Neural progenitor cell (in vitro differentiated cells): ENCODE data around the gene RASGRF1. TPM values are rescaled to one million over a fixed set of nuclear protein-coding genes. Genes with fewer than 3 reads are reported as not detected.

Experiments
- DNase-seq: peaks from one replicate; pipeline ENCODE4 v3.0.0-alpha.2; 2016; ENCODE audit warnings: low spot score
- H2AFZ ChIP-seq: fragments of 200-600 bp; sonication (generic); replicated peaks from 2 replicates; pipeline ENCODE4 v1.6.1; 2016; ENCODE audit warnings: antibody characterized with exemption
- H3F3A ChIP-seq: fragments of 200-600 bp; sonication (generic); 2 replicates; pipeline ENCODE4 v1.6.1; 2016; ENCODE audit warnings: antibody characterized with exemption, low read depth
- H3K27ac ChIP-seq: fragments of 200-600 bp; sonication (generic); 2 replicates; pipeline ENCODE4 v1.5.1; 2016; ENCODE audit warnings: mild to moderate bottlenecking
- H3K27me3 ChIP-seq: fragments of 200-600 bp; sonication (generic); 2 replicates; pipeline ENCODE4 v1.6.1; 2016; ENCODE audit warnings: mild to moderate bottlenecking, moderate library complexity
- H3K36me3 ChIP-seq: fragments of 200-600 bp; sonication (generic); 2 replicates; pipeline ENCODE4 v1.5.1; 2016
- H3K4me1 ChIP-seq: fragments of 200-600 bp; sonication (generic); 2 replicates; pipeline ENCODE4 v1.6.1; 2016; ENCODE audit warnings: mixed run types
- H3K4me2 ChIP-seq: fragments of 200-600 bp; sonication (generic); 2 replicates; pipeline ENCODE4 v1.6.1; 2016
- H3K4me3 ChIP-seq: fragments of 200-600 bp; sonication (generic); 2 replicates; pipeline ENCODE4 v1.5.1; 2016
- H3K79me2 ChIP-seq: fragments of 200-600 bp; sonication (generic); 2 replicates; pipeline ENCODE4 v1.6.1; 2016; ENCODE audit warnings: low read depth
- H3K9ac ChIP-seq: fragments of 200-600 bp; sonication (generic); 2 replicates; pipeline ENCODE4 v1.6.1; 2016
- H3K9me3 ChIP-seq: fragments of 200-600 bp; sonication (generic); 2 replicates; pipeline ENCODE4 v1.5.1; 2016; ENCODE audit warnings: low read depth
- H4K20me1 ChIP-seq: fragments of 200-600 bp; sonication (generic); 2 replicates; pipeline ENCODE4 v1.6.1; 2016; ENCODE audit warnings: low read depth
- H3K27ac Mint-ChIP-seq: 3 replicates; pipeline ENCODE4 v1.8.0; 2021; ENCODE audit warnings: mixed read lengths
- H3K27me3 Mint-ChIP-seq: 2 replicates; pipeline ENCODE4 v1.8.0; 2022; ENCODE audit warnings: low read depth, mild to moderate bottlenecking, inconsistent platforms, moderate library complexity, mixed read lengths; ENCODE audit not compliant: insufficient read depth
- H3K36me3 Mint-ChIP-seq: 3 replicates; pipeline ENCODE4 v1.8.0; 2021; ENCODE audit warnings: mixed read lengths
- H3K4me1 Mint-ChIP-seq: 3 replicates; pipeline ENCODE4 v1.8.0; 2021; ENCODE audit warnings: mixed read lengths
- H3K4me3 Mint-ChIP-seq: 3 replicates; pipeline ENCODE4 v1.8.0; 2021; ENCODE audit warnings: mild to moderate bottlenecking, moderate library complexity, mixed read lengths
- H3K9me3 Mint-ChIP-seq: 3 replicates; pipeline ENCODE4 v1.8.0; 2020; ENCODE audit warnings: mixed read lengths
- EZH2 ChIP-seq: fragments of 200-600 bp; sonication (generic); IDR thresholded peaks from 2 replicates; pipeline ENCODE4 v1.6.1; 2017; ENCODE audit warnings: antibody characterized with exemption, mild to moderate bottlenecking, moderate library complexity
- EZH2phosphoT487 ChIP-seq: fragments of 200-600 bp; sonication (generic); IDR thresholded peaks from 2 replicates; pipeline ENCODE4 v1.6.1; 2017; ENCODE audit warnings: antibody characterized with exemption
- total RNA-seq: library from RNA; depleted of rRNA; stranded (reverse); fragments of >200 nt; gene quantifications from 2 replicates; pipeline ENCODE4 v1.2.3, GENCODE V29; 2015; ENCODE audit warnings: low replicate concordance
- TF ChIP-seq, protein P1 (sequence below): fragments of 200-600 bp; sonication (generic); IDR thresholded peaks from 2 replicates; pipeline ENCODE4 v1.5.1; 2017; ENCODE audit warnings: antibody characterized with exemption, mild to moderate bottlenecking

Gene RASGRF1
- total RNA-seq, 1 donor from 2014 or later, result 0.22 TPM

DNA sequence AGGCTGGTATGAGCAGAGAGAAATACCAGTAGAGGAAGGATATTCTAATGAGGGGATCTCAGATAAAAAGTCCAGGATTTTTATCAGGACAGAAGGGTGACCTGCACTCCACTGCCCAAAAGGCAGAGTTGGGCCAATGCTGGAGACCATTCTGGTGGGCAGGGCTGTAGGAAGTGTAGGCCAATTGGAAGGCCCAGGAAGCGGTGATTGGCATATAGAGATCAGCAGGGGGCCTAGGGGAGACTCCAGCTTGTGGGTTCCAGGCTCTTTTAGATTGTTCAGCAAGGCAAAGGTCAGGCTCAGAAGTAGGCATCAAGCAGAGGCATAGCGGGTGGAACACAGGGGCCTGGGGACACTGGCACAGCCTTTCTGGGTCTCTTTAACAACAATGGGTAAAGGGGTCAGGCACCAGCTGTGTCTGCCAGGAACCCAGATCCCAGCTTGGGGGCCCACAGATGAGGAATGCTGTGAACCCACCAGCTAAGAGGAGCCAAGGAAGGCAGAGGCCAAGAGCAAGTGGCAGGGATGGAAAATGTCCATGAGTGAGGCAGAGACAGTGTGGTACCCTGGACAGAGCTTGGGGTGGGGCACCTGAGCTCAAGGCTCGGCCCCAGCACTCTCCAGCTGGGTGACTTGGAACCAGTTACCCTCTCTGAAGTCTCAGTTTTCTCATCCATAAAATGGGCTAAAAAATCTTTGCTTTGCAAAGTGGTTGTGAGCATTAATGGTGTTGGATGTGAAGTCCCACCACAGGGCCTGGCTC lies 27.0 kb upstream of the RASGRF1 start:
- Histone ChIP-seq H3K9me3 (no peaks in the 10 kb centered on the region), H2AFZ (no peak overlapping the region), H3K27ac (no peak overlapping the region), H3K79me2 (no peaks in the 10 kb centered on the region), H3K36me3 (no peaks in the 10 kb centered on the region), H3F3A (no peaks in the 10 kb centered on the region), H3K27me3 (no peaks in the 10 kb centered on the region), H3K4me3 (no peak overlapping the region), H3K9ac (no peak overlapping the region), H3K4me2 (no peak overlapping the region), H4K20me1 (no peaks in the 10 kb centered on the region), H3K4me1 (no peaks in the 10 kb centered on the region)
- Mint-ChIP-seq H3K4me1 (peaks cover 3% of the 10 kb centered on the region), H3K9me3 (no peaks in the 10 kb centered on the region), H3K27me3 (peaks cover 2% of the 10 kb centered on the region), H3K4me3 (no peak overlapping the region), H3K36me3 (no peaks in the 10 kb centered on the region), H3K27ac (no peak overlapping the region)
- no peak for DNase-seq
- no peak for TF ChIP-seq EZH2
- no peak for TF ChIP-seq EZH2phosphoT487
- TF ChIP-seq, protein P1, sequence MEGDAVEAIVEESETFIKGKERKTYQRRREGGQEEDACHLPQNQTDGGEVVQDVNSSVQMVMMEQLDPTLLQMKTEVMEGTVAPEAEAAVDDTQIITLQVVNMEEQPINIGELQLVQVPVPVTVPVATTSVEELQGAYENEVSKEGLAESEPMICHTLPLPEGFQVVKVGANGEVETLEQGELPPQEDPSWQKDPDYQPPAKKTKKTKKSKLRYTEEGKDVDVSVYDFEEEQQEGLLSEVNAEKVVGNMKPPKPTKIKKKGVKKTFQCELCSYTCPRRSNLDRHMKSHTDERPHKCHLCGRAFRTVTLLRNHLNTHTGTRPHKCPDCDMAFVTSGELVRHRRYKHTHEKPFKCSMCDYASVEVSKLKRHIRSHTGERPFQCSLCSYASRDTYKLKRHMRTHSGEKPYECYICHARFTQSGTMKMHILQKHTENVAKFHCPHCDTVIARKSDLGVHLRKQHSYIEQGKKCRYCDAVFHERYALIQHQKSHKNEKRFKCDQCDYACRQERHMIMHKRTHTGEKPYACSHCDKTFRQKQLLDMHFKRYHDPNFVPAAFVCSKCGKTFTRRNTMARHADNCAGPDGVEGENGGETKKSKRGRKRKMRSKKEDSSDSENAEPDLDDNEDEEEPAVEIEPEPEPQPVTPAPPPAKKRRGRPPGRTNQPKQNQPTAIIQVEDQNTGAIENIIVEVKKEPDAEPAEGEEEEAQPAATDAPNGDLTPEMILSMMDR, result no peak

DNA sequence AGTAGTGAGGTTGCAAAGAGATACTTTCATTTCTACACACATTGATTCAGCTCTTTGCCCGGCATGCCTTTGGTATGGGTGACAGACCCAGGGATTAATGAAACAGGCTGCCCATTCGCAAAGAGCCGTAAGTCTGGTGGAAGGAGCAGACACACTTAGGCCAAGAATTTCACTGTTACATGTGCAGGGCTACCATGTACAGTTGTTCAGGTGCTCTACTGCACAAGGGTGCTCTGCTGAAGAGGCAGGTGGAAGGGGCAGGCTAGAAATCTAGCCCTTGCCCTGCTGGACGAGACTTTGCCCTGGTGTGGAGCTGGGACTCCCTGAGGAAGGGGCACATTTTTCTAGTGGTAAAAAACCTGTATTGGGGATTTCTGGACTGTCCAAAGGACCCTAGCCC lies 26.2 kb upstream of the RASGRF1 start:
- Mint-ChIP-seq H3K9me3 (no peaks in the 10 kb centered on the region), H3K4me3 (no peak overlapping the region), H3K27me3 (peaks cover 5% of the 10 kb centered on the region), H3K4me1 (peaks cover 3% of the 10 kb centered on the region), H3K27ac (no peak overlapping the region), H3K36me3 (no peaks in the 10 kb centered on the region)
- no peaks in the 10 kb centered on the region for H3K36me3 ChIP-seq
- no peaks in the 10 kb centered on the region for H3K9me3 ChIP-seq
- H3K79me2 ChIP-seq, result no peaks in the 10 kb centered on the region
- DNase-seq, result no peak
- no peaks in the 10 kb centered on the region for H3K4me1 ChIP-seq
- H3F3A ChIP-seq, result no peaks in the 10 kb centered on the region
- no peaks in the 10 kb centered on the region for H4K20me1 ChIP-seq
- no peak overlapping the region for H3K27ac ChIP-seq
- TF ChIP-seq EZH2phosphoT487 (no peak), EZH2 (no peak)
- TF ChIP-seq, protein P1, result no peak
- no peak overlapping the region for H3K4me3 ChIP-seq
- H2AFZ ChIP-seq, result no peak overlapping the region
- H3K27me3 ChIP-seq, result no peaks in the 10 kb centered on the region
- H3K9ac ChIP-seq, result no peak overlapping the region
- no peak overlapping the region for H3K4me2 ChIP-seq

DNA sequence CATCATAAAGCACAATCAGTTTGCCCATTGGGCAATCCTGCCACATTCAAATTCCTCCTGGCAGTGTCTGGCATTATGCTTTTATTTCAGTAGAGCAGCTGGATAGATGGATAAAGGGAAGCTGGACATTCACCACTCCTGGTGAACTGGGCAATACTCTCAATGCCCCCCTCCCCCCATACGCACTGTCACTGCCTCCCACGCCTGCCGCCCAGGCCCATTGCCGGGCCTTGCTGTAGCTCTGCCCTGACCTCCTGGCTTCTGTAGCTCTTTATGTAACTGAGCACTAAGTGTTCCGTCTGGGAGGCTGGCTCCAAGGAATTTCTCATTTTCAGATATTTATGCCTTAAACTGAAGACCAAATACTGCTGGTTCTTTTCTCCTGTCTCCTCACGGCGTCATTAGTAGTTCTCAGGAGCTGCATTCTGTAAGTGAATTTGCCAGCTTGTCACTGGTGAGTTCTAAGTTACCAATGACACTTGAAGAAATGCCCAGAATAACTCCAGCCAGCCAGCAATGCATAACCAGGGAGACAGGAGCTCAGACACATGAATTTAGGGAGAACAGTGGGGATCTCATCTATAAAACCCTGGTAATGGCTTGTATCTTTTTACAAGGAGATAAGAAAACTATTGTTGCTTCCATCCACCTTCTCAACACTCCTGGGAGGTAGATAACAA lies 25.5 kb upstream of the RASGRF1 start:
- Histone ChIP-seq H3K36me3 (no peaks in the 10 kb centered on the region), H3K9me3 (no peaks in the 10 kb centered on the region), H3K9ac (no peak overlapping the region), H3K27me3 (no peaks in the 10 kb centered on the region), H2AFZ (no peak overlapping the region), H3K79me2 (no peaks in the 10 kb centered on the region), H3K4me3 (no peak overlapping the region), H3K27ac (no peak overlapping the region), H3F3A (no peaks in the 10 kb centered on the region), H3K4me1 (no peaks in the 10 kb centered on the region), H3K4me2 (no peak overlapping the region), H4K20me1 (no peaks in the 10 kb centered on the region)
- no peak overlapping the region for H3K4me3 Mint-ChIP-seq
- TF ChIP-seq EZH2 (no peak), EZH2phosphoT487 (no peak)
- TF ChIP-seq, protein P1, result no peak
- H3K27me3 Mint-ChIP-seq, result peaks cover 5% of the 10 kb centered on the region
- DNase-seq, result no peak
- no peak overlapping the region for H3K27ac Mint-ChIP-seq
- no peaks in the 10 kb centered on the region for H3K36me3 Mint-ChIP-seq
- H3K9me3 Mint-ChIP-seq, result no peaks in the 10 kb centered on the region
- peaks cover 3% of the 10 kb centered on the region for H3K4me1 Mint-ChIP-seq
